Pons (tissue), 1 donor: Measurements from ENCODE around the gene CAND2.

Experiments used
- DNase-seq: peaks from one replicate; pipeline ENCODE4 v3.0.0-alpha.2; 2016; ENCODE audit warnings: low spot score

Gene CAND2

DNA sequence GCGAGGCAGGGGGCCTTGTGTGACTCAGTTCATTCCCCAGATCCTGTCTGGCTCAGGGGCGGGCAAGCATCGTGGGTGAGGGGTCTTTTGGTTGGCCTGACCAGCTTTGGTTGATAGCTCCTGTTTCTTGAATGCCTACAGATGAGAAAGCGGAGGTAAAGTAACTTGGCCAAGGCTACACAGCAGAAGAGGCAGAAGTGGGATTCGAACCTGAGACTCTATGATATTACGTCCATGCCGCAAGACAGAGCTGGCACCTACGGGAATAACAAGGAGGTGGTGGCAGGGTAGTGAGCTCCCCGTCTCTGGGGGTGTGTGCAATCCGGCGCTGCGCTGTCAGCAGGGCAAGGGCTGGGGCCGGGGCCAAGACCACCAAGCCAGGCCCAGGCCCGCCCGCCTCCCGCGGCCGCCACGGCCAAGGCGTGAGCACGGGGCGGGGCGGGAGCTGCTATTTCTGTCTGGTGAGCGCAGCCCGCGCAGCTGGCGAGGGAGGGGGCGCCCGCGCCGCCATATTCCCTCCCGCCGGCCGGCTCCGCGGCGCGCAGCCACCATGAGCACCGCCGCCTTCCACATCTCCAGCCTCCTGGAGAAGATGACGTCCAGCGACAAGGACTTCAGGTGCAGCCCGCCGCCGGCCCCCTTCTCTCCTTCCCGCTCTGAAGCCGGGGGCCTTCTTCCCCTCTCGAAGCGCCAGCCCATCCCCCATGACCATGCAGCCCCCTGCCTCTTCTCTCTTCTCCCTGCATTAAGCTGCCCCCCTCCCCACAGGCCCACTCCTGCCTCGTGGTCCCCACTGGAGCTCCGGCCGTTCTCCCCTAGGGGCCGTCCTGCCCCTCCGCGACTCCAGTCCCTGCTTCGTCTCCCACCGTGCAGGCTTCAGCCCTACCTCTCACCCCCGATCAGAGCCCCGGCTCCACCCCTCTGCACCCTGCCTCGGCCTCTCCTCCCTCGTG lies at the start of gene CAND2:
Gene CAND2 (plus strand): TSS at position 510 of the 953 bp plus-strand sequence. CDS start 41 bp downstream, at position 551.
- peak; percentile 26 for DNase-seq

DNA sequence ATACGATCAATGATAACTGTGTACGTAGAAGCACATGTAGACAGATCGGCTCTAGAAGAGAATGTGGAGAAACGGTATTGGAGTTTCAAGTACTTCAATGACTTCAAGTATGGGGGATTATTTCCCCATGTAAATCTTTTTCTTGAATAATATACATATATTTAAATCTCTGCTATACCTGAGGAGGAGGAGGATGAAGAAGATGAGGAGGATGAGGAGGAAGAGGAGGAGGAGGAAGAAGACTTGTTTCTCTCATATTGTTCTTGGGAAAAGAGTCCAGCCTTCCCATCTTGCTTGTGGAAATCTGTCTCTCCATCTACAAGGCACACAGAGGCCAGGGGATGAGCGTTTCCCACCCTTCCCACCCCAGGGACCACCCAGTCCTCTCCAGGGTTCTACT lies 48.0 kb upstream of the CAND2 start:
- DNase-seq, result no peak

DNA sequence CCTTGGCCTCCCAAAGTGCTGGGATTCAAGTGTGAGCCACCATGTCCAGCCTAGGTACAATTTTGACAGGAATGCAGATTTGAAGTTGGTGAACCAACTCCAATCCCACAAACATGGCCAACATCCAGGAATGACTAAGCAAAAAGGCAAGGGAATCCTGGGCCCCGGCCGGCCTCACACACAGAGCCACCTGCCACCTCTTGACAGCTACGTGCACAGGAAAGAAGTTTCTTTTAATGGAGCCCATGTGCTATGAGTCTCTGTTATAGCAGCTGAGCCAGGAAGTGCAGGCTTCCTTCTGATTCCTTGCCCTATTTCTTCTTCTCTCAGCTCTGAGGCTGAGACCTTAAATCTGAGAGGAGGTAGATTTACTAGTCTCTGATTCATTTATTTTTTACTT lies 46.3 kb upstream of the CAND2 start:
- no peak for DNase-seq

DNA sequence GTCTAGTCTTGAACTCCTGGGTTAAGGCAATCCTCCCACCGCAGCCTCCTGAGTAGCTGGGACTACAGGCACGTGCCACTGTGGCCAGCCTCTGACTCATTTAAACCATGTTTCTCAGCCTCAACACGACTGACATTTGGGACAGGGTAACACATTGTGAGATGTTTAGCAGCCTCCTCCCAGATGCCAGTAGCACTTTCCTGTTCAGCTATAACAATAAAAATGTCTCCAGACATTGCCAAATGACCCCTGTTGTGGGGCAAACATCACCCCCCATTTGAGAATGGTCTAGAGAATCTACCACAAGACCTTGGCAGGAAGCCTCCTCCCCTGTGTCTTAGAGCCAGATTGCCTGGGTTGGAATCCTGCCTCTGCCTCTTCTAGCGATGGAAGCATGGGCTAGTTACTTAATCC lies 45.8 kb upstream of the CAND2 start:
- no peak for DNase-seq

DNA sequence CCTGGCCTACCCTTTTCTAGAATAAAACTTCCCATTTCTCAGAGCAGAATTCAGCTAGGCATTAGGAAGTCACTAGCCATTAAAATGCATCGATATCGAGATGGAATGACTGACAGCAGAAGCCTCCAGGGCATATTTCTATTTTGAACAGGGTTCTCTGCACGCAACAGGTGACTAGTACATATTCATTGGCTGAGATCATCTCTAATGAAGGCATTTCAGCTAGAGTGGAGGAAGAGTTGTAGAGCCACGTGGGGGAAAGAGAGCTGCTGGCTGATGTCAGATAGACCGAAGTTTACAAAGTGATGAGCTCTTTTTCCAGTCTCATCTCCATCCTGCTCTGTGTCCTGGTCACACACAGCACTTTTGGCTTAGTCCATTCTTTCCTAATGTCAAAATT lies 44.9 kb upstream of the CAND2 start:
- DNase-seq, result no peak

DNA sequence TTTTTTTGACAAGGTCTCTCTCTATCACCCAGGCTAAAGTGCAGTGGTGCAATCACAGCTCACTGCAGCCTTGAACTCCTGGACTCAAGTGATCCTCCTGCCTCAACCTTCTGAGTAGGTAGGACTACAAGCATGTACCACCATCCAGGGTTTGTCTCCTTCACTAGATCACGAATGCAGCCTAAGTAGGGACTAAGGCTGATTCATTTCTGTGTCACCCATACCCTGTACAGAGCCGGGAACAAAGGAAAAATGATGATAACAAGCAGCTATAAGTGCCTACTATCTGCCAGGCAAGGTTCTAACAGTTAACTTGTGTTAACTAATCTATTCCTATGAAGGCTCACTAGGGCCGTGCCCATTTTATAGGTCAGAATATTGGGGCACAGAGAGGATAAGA lies 44.4 kb upstream of the CAND2 start:
- DNase-seq, result no peak

DNA sequence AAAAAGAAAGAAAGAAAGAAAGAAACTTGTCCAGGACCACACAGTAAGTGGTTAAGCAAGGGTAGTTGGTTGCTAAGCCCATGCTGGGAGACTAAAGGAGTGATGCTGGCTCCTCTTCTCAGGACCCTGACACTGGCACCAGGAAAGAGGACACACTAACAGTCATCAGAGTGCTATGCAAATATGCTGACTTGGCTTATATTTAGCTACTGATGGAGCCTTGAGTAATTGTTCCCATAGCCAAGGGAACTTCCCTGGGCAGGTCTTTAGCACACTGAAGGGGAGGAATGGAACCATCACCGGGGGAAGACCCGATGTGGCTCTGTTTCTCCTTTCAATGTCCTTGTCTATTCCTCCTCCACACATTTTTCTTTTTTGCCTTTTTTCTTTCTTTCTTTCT lies 43.7 kb upstream of the CAND2 start:
- no peak for DNase-seq

DNA sequence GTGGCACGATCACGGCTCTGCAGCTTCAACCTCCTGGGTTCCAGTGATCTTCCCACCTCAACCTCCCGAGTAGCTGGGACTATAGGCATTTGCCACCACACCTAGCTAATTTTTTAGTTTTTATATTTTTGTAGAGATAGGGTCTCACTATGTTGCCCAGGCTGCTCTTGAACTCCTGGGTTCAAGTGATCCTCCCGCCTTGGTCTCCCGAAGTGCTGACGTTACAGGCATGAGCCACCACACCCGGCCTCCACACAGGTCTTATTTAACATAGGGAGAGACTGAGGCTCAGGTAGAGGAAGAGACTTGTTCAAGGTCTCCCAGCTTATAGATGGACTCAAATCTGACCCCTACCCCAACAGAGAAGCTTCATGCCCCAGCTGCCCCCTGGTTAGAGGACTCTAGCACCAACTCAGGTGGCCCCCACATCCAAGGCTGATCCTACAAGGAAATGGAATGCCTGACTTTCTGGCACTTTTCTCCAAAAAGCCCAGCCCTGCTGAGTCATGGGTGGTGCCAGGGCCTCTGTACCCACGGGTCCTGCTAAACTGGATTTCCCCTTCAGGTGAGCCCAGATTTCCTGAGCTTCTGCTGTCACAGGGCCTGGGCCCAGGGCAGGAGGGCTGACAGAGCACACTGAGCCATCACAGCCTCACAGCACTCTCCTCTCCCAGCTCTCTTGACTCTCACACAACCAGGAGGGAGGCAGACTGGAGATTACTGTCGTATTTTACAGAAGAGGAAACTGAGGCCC lies 43.0 kb upstream of the CAND2 start:
- DNase-seq, result no peak

DNA sequence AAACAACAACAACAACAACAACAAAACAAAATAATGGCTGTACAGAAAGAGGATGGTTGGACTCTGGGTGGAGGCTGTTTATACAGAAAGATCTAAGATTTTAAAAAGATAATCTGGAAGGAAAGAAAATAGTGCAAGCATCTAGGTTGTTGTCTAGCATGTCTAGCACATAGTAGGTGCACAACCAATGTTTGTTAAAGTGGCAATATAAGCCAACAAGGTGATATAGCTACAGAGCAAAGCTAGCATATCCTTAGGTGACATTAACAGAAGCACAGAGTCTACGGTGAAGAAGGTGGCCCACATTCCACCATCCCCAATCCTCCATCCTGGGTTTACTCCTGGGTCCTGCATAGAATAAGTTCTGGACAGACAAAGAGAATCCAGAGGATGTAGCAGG lies 42.2 kb upstream of the CAND2 start:
- no peak for DNase-seq

DNA sequence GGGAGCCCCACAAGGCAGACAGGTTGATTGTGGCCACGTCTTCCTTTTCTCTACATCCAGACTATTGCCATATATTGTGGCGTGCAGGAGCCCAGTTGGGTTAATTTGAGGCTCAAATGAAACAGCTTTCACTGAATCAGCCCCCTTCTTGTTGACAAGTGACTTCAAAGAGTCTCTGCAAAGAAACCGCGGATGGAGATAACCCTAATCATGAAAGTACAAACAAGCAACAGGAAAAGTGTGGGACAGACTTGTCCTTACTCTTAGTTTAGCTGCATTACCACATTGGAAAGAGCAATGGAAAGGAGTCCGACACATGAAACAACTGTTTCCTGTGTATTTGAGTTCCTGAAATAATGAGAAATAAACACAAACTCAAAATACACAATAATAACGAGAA lies 40.7 kb upstream of the CAND2 start:
- DNase-seq, result no peak

DNA sequence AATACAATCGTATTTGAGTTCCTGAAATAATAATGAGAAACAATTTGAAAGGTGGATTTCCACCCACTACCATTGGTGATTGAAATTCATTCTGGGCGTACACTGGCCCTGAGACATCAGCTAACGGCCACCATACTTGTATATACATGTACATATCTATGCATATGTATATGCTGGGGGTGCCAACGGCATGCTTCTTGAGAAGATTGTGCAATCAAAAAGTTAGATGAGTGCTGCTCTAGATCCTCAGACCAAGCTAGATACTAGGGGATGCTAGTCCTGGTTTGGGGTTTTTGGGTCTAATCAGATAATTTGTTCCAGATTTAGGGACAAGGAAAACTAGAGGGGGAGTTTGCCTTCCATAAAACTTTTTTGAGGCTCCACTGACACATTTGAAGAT lies 40.3 kb upstream of the CAND2 start:
- no peak for DNase-seq

DNA sequence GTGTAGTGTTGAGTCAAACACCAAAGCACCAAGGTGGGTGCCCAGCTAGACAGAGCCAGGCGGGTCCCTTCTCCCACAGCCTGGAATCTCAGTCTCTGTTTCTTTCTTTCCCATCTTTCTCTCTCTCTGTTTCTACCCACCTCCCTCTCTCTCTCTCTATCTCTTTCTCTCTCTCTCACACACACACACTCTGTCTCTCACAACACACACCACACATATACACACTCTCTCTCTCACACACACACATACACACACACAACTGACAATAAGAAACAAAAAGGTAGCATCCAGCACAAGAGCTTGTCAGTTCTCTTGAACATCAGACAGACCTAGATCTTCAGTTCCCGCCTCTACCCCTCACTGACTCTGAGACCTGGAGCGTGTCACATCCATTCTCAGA lies 39.8 kb upstream of the CAND2 start:
- no peak for DNase-seq

DNA sequence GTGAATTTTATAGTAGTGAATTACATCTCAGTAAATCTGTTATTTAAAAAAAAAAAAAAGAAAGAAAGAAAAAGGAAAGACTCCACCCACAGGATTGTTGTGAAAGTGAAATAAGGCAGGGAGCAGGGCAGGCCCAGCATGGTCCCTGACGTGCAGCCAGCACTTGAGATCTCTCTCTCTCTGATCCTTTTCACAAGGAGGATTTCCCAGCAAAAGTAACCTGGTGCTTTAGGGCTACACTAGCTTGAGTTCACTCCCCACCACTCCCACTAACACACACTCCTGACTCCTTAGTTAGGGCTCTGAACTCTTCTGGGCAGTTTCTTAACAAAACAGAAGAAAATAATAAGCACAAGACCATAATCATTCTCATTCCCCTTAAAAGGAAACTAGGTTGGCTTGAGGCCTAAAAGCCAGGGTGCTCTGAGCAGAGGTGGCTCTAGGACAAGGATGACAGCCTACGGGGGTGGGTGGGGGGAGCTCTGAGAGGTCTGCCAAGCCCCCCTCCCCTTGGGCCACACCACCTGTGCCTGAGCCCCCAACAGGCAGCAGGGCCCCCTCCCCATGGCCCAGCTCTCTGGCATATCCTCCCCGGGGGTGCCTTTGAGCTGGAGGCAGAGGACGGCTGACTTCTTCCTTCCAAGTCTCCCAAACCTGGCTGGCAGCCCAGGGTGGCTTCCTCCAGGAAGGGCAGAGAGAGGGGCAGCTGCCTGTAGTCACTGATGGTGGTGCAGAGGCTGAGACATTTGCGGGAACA lies 38.3 kb upstream of the CAND2 start:
- DNase-seq, result no peak

DNA sequence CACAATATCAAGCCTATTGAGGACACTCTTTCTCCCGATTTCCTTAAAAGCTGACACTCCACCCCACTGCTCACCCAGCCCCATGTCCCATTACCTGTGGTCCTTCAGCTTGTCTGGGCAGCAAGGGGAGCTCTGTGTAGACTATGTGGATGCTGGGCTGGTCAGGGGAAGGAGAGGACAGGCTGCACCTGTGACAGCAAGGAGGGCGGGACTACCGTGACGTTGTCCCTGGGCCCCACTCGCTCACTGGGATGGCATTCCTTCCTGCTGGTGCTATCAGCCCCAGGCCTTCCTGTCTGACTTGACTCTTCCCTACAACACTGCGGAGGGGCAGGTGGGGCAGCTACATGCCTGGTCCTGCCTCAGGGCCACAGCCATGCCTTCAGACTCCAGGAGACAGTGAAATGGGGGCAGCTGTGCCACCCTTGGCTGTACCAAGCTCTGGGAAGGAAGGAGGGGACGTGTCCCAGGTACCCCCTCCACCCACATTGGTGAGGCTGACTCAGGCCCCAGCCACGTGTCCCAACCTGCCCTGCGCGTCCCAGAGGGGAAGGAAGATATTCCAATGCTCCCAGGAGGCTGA lies 37.3 kb upstream of the CAND2 start, which contains the start of gene TMEM40:
Gene TMEM40 (minus strand): TSS at position 163 of the 583 bp plus-strand sequence. CDS start 9,427 bp downstream, outside the sequence.
- no peak for DNase-seq

DNA sequence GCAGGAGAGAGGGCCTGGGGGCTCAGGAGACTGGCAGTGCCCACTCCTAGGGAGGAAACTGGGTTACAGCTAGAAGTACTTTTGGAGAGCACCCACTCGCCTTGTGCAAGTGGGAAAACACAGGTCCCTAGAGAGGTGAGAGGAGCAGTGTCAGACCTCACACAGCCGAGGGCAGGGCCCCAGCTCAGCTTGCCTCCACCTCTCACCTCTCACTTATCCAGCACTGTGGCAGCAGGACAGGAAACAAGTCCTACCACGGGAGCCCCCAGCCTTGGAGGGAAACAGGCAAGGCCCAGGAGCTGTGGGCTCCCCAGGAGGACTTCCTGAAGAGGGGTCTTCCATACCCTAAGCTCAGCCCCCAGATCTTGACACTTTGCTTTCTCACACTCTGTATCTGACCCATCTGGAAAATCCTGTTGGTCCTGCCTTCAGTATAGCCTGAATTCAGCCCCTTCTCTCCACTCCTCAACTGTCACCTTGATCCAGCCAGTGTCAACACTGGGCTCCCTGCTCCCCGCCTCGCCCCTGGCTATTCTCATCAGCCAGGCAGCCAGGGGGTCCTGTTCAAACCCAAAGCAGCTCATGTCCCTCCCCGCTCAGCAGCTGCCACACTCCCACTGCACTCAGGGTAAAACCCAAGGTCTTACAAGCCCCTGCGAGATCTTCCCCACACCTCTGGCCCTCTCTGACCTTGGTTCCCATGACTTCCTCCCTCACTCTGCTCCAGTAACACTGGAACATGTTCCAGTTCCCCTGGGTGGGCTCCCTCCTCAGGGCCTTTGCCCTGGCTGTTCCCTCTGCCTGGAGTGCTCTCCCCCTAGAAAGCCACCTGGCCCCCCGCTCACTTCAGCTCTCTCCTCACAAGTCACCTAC lies 36.6 kb upstream of the CAND2 start:
- no peak for DNase-seq

DNA sequence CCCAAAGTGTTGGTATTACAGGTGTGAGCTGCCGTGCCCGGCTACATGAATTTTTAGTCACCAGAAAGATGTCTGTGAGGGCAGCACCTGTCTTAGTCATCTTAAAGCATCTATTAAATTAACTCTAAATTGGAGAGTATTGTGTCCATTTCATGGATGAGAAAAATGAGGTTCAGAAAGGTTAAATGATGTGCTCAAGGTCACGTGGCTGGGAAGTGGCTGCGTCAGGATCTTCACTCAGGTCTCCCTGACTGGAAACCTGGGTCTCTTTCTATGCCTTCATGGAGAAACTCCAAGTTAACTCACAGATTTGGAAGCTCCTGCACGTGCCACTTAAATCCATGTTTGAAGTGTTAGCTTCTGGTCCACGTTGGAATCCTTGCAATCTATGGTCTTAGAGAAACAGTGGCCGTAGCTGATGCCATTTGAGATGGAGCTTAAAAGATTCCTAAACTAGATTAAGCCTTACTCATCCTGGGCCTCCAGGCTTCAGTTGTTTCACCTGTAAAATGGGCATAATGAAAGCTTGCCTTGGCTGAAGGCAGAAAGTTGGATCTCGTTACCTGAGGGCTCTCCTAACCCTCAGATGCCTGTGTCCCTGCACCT lies 32.2 kb upstream of the CAND2 start:
- no peak for DNase-seq

DNA sequence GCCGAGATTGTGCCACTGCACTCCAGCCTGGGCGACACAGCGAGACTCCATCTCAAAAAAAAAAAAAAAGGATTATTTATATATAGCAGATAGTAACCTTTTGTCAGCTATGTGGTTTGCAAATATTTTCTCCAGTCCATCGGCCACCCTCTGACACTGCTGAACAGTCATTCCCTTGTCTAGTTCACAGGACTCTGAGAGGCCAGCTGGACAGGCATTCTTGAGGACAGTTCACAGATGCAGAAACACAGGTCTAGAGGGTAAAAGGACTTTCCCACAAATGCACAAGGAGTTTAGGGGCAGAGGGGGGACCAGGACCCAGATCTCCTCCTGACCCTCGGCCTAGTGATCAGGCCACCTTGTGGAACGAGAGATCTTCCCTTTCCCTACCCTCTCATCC lies 29.9 kb upstream of the CAND2 start:
- DNase-seq, result peak; percentile 49

DNA sequence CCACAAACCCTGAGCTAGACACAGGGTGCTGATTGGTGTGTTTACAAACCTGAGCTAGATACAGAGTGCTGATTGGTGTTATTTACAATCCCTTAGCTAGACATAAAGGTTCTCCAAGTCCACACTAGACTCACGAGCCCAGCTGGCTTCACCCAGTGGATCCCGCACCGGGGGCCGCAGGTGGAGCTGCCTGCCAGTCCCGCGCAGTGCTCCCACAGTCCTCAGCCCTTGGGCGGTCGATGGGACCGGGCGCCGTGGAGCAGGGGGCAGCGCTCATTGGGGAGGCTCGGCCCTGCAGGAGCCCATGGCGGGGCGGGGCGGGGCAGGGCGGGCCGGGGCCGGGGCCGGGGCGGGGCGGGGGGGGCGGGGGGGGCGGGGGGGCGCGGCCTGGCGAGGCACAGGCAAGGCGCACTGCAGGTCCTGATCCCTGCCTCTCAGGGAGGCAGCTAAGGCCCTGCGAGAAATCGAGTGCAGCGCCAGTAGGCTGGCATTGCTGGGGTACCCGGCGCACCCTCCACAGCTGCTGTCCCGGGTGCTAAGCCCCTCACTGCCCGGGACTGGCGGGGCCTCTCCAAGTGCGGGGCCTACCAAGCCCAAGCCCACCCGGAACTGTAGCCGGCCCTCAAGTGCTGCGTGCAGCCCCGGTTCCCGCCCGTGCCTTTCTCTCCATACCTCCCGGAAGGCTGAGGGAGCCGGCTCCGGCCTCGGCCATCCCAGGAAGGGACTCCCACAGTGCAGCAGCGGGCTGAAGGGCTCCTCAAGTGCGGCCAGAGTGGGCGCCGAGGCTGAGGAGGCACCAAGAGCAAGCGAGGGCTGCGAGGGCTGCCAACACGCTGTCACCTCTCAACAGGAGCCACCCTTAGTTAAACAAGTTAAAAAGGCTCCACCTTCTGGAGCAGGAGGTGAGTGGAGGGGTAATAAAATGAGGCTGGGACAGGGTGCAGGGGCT lies 27.6 kb upstream of the CAND2 start:
- no peak for DNase-seq

DNA sequence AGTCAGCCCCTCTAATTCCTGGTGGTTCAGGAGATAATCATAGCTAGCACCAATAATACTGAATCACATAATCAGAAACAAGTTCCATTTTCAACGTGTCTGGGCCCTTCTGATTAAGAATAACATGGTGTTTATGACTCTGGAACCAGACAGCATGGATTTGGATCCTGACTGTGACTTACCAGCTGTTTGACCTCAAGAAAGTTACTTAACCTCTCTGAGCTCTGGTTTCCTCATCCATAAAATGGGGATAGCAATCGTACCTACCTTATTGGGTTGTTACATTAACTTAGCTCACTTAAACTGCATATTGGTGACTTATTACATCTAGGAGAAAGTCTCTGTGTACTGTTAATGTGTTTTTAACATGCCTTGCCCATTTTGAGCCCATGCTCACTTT lies 26.7 kb upstream of the CAND2 start:
- no peak for DNase-seq
